HEK293 (cell line): Measurements from ENCODE around the gene SMIM44.

ENCODE experiments used
- AEBP2 ChIP-seq: fragments of 450-650 bp; formaldehyde crosslinking; IDR thresholded peaks from 2 replicates; pipeline ENCODE4 v1.5.1; 2016; ENCODE audit warnings: missing biosample characterization, missing genetic modification characterization, borderline replicate concordance
- BCL11B ChIP-seq: fragments of 450-650 bp; formaldehyde crosslinking; IDR thresholded peaks from 2 replicates; pipeline ENCODE4 v1.5.1; 2016; ENCODE audit warnings: low read depth, missing biosample characterization, missing genetic modification characterization
- GLIS1 ChIP-seq: fragments of 450-650 bp; formaldehyde crosslinking; IDR thresholded peaks from 2 replicates; pipeline ENCODE4 v1.5.1; 2016; ENCODE audit warnings: missing biosample characterization, missing genetic modification characterization
- KLF16 ChIP-seq: fragments of 450-650 bp; formaldehyde crosslinking; IDR thresholded peaks from 2 replicates; pipeline ENCODE4 v1.5.1; 2017; ENCODE audit warnings: missing biosample characterization, missing genetic modification characterization
- MYNN ChIP-seq: fragments of 450-650 bp; formaldehyde crosslinking; IDR thresholded peaks from 2 replicates; pipeline ENCODE4 v1.5.1; 2016; ENCODE audit warnings: missing biosample characterization, missing genetic modification characterization, borderline replicate concordance
- SCRT1 ChIP-seq: fragments of 450-650 bp; formaldehyde crosslinking; IDR thresholded peaks from 2 replicates; pipeline ENCODE4 v1.5.1; 2016; ENCODE audit warnings: missing biosample characterization, missing genetic modification characterization, borderline replicate concordance
- TCF7L2 ChIP-seq: IDR thresholded peaks from 2 replicates; pipeline ENCODE4 v1.6.1; 2011; ENCODE audit warnings: low read depth, mild to moderate bottlenecking, inconsistent platforms, low read length, moderate library complexity, borderline replicate concordance
- WT1 ChIP-seq: fragments of 450-650 bp; formaldehyde crosslinking; IDR thresholded peaks from 2 replicates; pipeline ENCODE4 v1.5.1; 2016; ENCODE audit warnings: missing biosample characterization, missing genetic modification characterization
- ZBTB10 ChIP-seq: fragments of 450-650 bp; formaldehyde crosslinking; IDR thresholded peaks from 2 replicates; pipeline ENCODE4 v1.5.1; 2016; ENCODE audit warnings: missing biosample characterization, missing genetic modification characterization
- ZBTB20 ChIP-seq: fragments of 450-650 bp; formaldehyde crosslinking; IDR thresholded peaks from 2 replicates; pipeline ENCODE4 v1.5.1; 2016; ENCODE audit warnings: missing biosample characterization, missing genetic modification characterization
- ZBTB7A ChIP-seq: fragments of 450-650 bp; formaldehyde crosslinking; IDR thresholded peaks from 2 replicates; pipeline ENCODE4 v1.5.1; 2016; ENCODE audit warnings: low read depth, missing biosample characterization, missing genetic modification characterization
- ZBTB8A ChIP-seq: fragments of 450-650 bp; formaldehyde crosslinking; IDR thresholded peaks from 2 replicates; pipeline ENCODE4 v1.5.1; 2016; ENCODE audit warnings: missing biosample characterization, missing genetic modification characterization
- ZEB2 ChIP-seq: fragments of 450-650 bp; formaldehyde crosslinking; IDR thresholded peaks from 2 replicates; pipeline ENCODE4 v1.5.1; 2016; ENCODE audit warnings: missing biosample characterization, missing genetic modification characterization
- ZNF10 ChIP-seq: fragments of 450-650 bp; formaldehyde crosslinking; IDR thresholded peaks from 2 replicates; pipeline ENCODE4 v1.5.1; 2017; ENCODE audit warnings: missing biosample characterization, missing genetic modification characterization
- ZNF133 ChIP-seq: fragments of 450-650 bp; formaldehyde crosslinking; IDR thresholded peaks from 2 replicates; pipeline ENCODE4 v1.5.1; 2016; ENCODE audit warnings: missing biosample characterization, missing genetic modification characterization
- ZNF157 ChIP-seq: fragments of 450-650 bp; formaldehyde crosslinking; IDR thresholded peaks from 2 replicates; pipeline ENCODE4 v1.5.1; 2016; ENCODE audit warnings: missing biosample characterization, missing genetic modification characterization
- ZNF266 ChIP-seq: fragments of 450-650 bp; formaldehyde crosslinking; IDR thresholded peaks from 2 replicates; pipeline ENCODE4 v1.5.1; 2016; ENCODE audit warnings: missing biosample characterization, missing genetic modification characterization, low read depth
- ZNF335 ChIP-seq: fragments of 450-650 bp; formaldehyde crosslinking; conservative IDR thresholded peaks from 2 replicates; pipeline ENCODE4 v1.5.1; 2016; ENCODE audit warnings: missing biosample characterization, missing genetic modification characterization
- ZNF350 ChIP-seq: fragments of 450-650 bp; formaldehyde crosslinking; IDR thresholded peaks from 2 replicates; pipeline ENCODE4 v1.5.0; 2017; ENCODE audit warnings: missing biosample characterization, mild to moderate bottlenecking, missing genetic modification characterization
- ZNF354C ChIP-seq: fragments of 450-650 bp; formaldehyde crosslinking; IDR thresholded peaks from 2 replicates; pipeline ENCODE4 v1.5.1; 2016; ENCODE audit warnings: missing biosample characterization, missing genetic modification characterization, low read depth, borderline replicate concordance
- ZNF423 ChIP-seq: fragments of 450-650 bp; formaldehyde crosslinking; IDR thresholded peaks from 2 replicates; pipeline ENCODE4 v1.5.1; 2016; ENCODE audit warnings: missing biosample characterization, missing genetic modification characterization
- ZNF449 ChIP-seq: fragments of 450-650 bp; formaldehyde crosslinking; IDR thresholded peaks from 2 replicates; pipeline ENCODE4 v1.5.1; 2017; ENCODE audit warnings: missing biosample characterization, mild to moderate bottlenecking, missing genetic modification characterization, moderate library complexity
- ZNF501 ChIP-seq: fragments of 450-650 bp; formaldehyde crosslinking; IDR thresholded peaks from 2 replicates; pipeline ENCODE4 v1.5.1; 2016; ENCODE audit warnings: missing biosample characterization, missing genetic modification characterization
- ZNF777 ChIP-seq: fragments of 450-650 bp; formaldehyde crosslinking; IDR thresholded peaks from 2 replicates; pipeline ENCODE4 v1.5.1; 2017; ENCODE audit warnings: missing biosample characterization, missing genetic modification characterization, borderline replicate concordance
- ZXDB ChIP-seq: fragments of 450-650 bp; formaldehyde crosslinking; IDR thresholded peaks from 2 replicates; pipeline ENCODE4 v1.5.1; 2016; ENCODE audit warnings: missing biosample characterization, missing genetic modification characterization
- TF ChIP-seq, protein P1 (sequence below): fragments of 450-650 bp; formaldehyde crosslinking; IDR thresholded peaks from 2 replicates; pipeline ENCODE4 v1.5.1; 2017; ENCODE audit warnings: missing biosample characterization, missing genetic modification characterization
- TF ChIP-seq, protein P2 (sequence below): fragments of 450-650 bp; formaldehyde crosslinking; IDR thresholded peaks from 2 replicates; pipeline ENCODE4 v1.5.1; 2017; ENCODE audit warnings: missing biosample characterization, missing genetic modification characterization
- TF ChIP-seq, protein P3 (sequence below): fragments of 450-650 bp; formaldehyde crosslinking; IDR thresholded peaks from 2 replicates; pipeline ENCODE4 v1.5.1; 2016; ENCODE audit warnings: missing biosample characterization, missing genetic modification characterization
- TF ChIP-seq, protein P4 (sequence below): fragments of 450-650 bp; formaldehyde crosslinking; IDR thresholded peaks from 2 replicates; pipeline ENCODE4 v1.5.1; 2016; ENCODE audit warnings: missing biosample characterization, missing genetic modification characterization

SMIM44 gene

GRCh38 chr19:3505598-3506383 lies 22.6 kb upstream of the SMIM44 start, which contains the start of gene FZR1 (continued):
- TF ChIP-seq ZBTB7A (tag by site-specific recombination), result no peak
- peak; percentile 46 for TF ChIP-seq ZBTB8A (tag by site-specific recombination)
- TF ChIP-seq, protein P1, sequence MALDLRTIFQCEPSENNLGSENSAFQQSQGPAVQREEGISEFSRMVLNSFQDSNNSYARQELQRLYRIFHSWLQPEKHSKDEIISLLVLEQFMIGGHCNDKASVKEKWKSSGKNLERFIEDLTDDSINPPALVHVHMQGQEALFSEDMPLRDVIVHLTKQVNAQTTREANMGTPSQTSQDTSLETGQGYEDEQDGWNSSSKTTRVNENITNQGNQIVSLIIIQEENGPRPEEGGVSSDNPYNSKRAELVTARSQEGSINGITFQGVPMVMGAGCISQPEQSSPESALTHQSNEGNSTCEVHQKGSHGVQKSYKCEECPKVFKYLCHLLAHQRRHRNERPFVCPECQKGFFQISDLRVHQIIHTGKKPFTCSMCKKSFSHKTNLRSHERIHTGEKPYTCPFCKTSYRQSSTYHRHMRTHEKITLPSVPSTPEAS (tag by site-specific recombination), result no peak
- no peak for TF ChIP-seq SCRT1 (tag by site-specific recombination)
- peak; percentile 63; the same call in 1 of the 2 replicates for TF ChIP-seq KLF16 (tag by site-specific recombination)
- peak; percentile 14; the same call in 1 of the 2 replicates for TF ChIP-seq BCL11B (tag by site-specific recombination)
- no peak for TF ChIP-seq ZNF266 (tag by site-specific recombination)
- no peak for TF ChIP-seq AEBP2 (tag by site-specific recombination)
- peak; percentile 59 for TF ChIP-seq ZXDB (tag by site-specific recombination)
- TF ChIP-seq ZNF449 (tag by site-specific recombination), result no peak
- peak; percentile 8; the same call in 1 of the 2 replicates for TF ChIP-seq ZBTB20
- TF ChIP-seq ZNF133 (tag by site-specific recombination), result no peak
- peak; percentile 95 for TF ChIP-seq ZBTB10 (tag by site-specific recombination)
- TF ChIP-seq, protein P2, sequence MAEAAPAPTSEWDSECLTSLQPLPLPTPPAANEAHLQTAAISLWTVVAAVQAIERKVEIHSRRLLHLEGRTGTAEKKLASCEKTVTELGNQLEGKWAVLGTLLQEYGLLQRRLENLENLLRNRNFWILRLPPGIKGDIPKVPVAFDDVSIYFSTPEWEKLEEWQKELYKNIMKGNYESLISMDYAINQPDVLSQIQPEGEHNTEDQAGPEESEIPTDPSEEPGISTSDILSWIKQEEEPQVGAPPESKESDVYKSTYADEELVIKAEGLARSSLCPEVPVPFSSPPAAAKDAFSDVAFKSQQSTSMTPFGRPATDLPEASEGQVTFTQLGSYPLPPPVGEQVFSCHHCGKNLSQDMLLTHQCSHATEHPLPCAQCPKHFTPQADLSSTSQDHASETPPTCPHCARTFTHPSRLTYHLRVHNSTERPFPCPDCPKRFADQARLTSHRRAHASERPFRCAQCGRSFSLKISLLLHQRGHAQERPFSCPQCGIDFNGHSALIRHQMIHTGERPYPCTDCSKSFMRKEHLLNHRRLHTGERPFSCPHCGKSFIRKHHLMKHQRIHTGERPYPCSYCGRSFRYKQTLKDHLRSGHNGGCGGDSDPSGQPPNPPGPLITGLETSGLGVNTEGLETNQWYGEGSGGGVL (tag by site-specific recombination), result no peak
- TF ChIP-seq ZNF777 (tag by site-specific recombination), result no peak
- TF ChIP-seq ZNF10 (tag by site-specific recombination), result no peak
- TF ChIP-seq ZNF354C, result no peak
- TF ChIP-seq ZNF157 (tag by site-specific recombination), result no peak
- TF ChIP-seq ZNF501 (tag by site-specific recombination), result 0 out of 2 replicates have a peak, but pooled peaks have one; percentile 54
- TF ChIP-seq, protein P3, sequence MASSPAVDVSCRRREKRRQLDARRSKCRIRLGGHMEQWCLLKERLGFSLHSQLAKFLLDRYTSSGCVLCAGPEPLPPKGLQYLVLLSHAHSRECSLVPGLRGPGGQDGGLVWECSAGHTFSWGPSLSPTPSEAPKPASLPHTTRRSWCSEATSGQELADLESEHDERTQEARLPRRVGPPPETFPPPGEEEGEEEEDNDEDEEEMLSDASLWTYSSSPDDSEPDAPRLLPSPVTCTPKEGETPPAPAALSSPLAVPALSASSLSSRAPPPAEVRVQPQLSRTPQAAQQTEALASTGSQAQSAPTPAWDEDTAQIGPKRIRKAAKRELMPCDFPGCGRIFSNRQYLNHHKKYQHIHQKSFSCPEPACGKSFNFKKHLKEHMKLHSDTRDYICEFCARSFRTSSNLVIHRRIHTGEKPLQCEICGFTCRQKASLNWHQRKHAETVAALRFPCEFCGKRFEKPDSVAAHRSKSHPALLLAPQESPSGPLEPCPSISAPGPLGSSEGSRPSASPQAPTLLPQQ (tag by site-specific recombination), result peak; percentile 77
- TF ChIP-seq ZNF423 (tag by site-specific recombination), result no peak
- no peak for TF ChIP-seq ZNF350 (tag by site-specific recombination)
- TF ChIP-seq TCF7L2, result no peak
- TF ChIP-seq, protein P4, sequence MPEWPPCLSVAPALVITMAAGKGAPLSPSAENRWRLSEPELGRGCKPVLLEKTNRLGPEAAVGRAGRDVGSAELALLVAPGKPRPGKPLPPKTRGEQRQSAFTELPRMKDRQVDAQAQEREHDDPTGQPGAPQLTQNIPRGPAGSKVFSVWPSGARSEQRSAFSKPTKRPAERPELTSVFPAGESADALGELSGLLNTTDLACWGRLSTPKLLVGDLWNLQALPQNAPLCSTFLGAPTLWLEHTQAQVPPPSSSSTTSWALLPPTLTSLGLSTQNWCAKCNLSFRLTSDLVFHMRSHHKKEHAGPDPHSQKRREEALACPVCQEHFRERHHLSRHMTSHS, result no peak
- no peak for TF ChIP-seq WT1
- no peak for TF ChIP-seq MYNN
- TF ChIP-seq GLIS1, result peak; percentile 65
- TF ChIP-seq ZEB2 (tag by site-specific recombination), result peak; percentile 74
- TF ChIP-seq ZNF335, result peak; percentile 88
